Measurements from ENCODE around the gene HMX3.

The HMX3 gene

GRCh38 chr10:123135415-123136141 lies at the start of gene HMX3:
Gene HMX3, plus strand, starts transcription at chr10:123135970. Its CDS starts 81 bp downstream, at chr10:123136051.
- DNase-seq (ENCODE audit: low spot score), result peak; percentile 48

GRCh38 chr10:123086281-123086680 lies 49.5 kb upstream of the HMX3 start:
- no peak for DNase-seq (ENCODE audit: low spot score)

- no peak for DNase-seq (ENCODE audit: low spot score)
Observed at GRCh38 chr10:123087348-123087747, 48.4 kb upstream of the HMX3 start.

- DNase-seq (ENCODE audit: low spot score), result no peak
Observed at GRCh38 chr10:123087786-123088185, 48.0 kb upstream of the HMX3 start.

GRCh38 chr10:123092635-123093414 lies 42.9 kb upstream of the HMX3 start:
- DNase-seq (ENCODE audit: low spot score), result no peak

- DNase-seq (ENCODE audit: low spot score), result no peak
Observed at GRCh38 chr10:123093489-123093888, 42.3 kb upstream of the HMX3 start.

GRCh38 chr10:123096452-123096851 lies 39.3 kb upstream of the HMX3 start:
- no peak for DNase-seq (ENCODE audit: low spot score)

- DNase-seq (ENCODE audit: low spot score), result no peak
Observed at GRCh38 chr10:123097039-123097438, 38.7 kb upstream of the HMX3 start.

- DNase-seq (ENCODE audit: low spot score), result peak; percentile 29
Observed at GRCh38 chr10:123100030-123100762, 35.6 kb upstream of the HMX3 start.

- no peak for DNase-seq (ENCODE audit: low spot score)
Observed at GRCh38 chr10:123101872-123102271, 33.9 kb upstream of the HMX3 start.

- no peak for DNase-seq (ENCODE audit: low spot score)
Observed at GRCh38 chr10:123102673-123103072, 33.1 kb upstream of the HMX3 start.

GRCh38 chr10:123103944-123104343 lies 31.8 kb upstream of the HMX3 start:
- no peak for DNase-seq (ENCODE audit: low spot score)

- DNase-seq (ENCODE audit: low spot score), result no peak
Observed at GRCh38 chr10:123109466-123109865, 26.3 kb upstream of the HMX3 start.

- no peak for DNase-seq (ENCODE audit: low spot score)
Observed at GRCh38 chr10:123117644-123118417, 17.9 kb upstream of the HMX3 start.

- no peak for DNase-seq (ENCODE audit: low spot score)
Observed at GRCh38 chr10:123119081-123119480, 16.7 kb upstream of the HMX3 start.

GRCh38 chr10:123126246-123126645 lies 9.5 kb upstream of the HMX3 start:
- no peak for DNase-seq (ENCODE audit: low spot score)

- DNase-seq (ENCODE audit: low spot score), result no peak
Observed at GRCh38 chr10:123129618-123130271, 6.0 kb upstream of the HMX3 start.

- DNase-seq (ENCODE audit: low spot score), result peak; percentile 93
Observed at GRCh38 chr10:123132576-123133477, 2.9 kb upstream of the HMX3 start.

- no peak for DNase-seq (ENCODE audit: low spot score)
Observed at GRCh38 chr10:123133541-123134342, 2.0 kb upstream of the HMX3 start.
